HG02870 (cell line): ENCODE measurements around the gene SLC22A8.
"Not testable (repeated sequence)": the region's sequence is repeated elsewhere in the genome, so short reads cannot be mapped to it uniquely, and the experiment has no call there.

Experiments
- ATAC-seq: cut with Tn5 transposase; IDR thresholded peaks from one replicate; pipeline ENCODE4 v1.9.1; 2021; ENCODE audit warnings: mild to moderate bottlenecking, moderate library complexity; ENCODE audit not compliant: unreplicated experiment

The SLC22A8 gene

DNA sequence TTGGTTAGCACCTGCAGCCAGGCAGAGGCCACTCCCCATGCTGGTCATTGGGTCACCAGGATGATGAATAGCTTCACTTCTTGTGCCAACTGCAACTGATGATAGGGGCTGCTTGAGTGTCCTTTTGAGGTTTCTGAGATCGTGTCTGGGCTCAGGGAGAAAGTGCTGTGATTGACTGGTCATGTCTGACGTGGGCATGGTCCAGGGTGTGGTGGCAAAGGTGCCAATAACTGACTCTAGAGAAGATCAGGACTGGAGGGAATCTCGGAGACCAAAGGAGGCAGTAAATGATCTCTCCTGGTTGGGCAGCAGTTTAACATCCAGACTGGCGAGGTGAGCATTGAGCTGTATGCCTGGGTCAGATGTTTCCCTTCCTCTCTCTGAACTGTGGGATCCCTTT lies 20.9 kb downstream of the SLC22A8 start:
- no peak for ATAC-seq

DNA sequence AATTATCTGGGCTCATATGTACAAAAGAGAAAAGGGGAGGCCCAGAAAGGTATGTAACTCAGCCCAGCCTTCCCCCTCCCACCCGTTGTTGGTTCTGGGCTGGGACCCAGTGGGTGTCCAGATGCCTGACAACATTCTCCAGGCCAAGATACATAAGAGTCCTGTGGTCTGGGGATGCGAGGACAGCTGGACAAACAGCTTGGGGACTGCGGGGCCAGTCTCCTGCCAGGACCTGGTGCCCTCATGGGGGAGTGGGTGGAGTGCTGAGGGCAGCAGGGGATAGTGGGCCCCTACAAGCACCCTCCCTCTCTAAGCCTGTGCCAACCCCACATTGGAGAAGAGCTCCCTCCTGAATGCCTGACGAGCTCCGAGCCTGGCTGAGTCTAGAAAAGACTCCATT lies 27.4 kb downstream of the SLC22A8 start:
- ATAC-seq = no peak

DNA sequence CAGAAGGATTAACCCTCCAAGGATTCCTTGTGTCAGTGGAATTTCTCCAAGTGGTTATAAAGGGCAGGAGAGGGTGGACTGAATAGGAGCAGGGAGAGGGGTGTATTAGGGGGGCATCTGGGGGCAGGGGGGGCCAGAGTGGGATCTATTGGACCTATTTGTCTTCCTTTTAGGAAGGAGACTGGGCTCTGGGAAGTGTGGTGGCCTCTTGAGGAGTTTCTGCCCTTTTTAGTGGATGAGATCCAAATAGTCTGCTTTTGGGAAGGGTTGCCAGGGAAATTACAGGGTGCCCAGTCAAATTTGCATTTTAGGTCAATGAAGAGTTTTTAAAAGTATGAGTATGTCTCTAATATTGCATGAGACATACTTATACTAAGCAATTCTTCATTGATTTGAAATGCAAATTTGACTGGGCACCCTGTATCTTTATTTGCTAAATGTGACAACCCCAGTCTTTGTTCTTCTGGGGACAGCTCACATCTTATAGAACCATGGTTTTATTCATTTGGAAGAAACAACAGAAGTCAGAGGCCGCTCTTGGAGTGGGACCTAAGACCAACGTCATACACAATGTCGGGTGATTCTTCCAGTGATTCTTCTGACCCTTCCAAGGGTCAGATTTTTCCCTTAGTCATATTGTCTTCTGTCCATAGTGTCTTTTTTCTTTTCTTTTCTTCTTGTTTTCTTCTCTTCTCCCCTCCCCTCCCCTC lies 30.4 kb downstream of the SLC22A8 start:
- no peak for ATAC-seq

DNA sequence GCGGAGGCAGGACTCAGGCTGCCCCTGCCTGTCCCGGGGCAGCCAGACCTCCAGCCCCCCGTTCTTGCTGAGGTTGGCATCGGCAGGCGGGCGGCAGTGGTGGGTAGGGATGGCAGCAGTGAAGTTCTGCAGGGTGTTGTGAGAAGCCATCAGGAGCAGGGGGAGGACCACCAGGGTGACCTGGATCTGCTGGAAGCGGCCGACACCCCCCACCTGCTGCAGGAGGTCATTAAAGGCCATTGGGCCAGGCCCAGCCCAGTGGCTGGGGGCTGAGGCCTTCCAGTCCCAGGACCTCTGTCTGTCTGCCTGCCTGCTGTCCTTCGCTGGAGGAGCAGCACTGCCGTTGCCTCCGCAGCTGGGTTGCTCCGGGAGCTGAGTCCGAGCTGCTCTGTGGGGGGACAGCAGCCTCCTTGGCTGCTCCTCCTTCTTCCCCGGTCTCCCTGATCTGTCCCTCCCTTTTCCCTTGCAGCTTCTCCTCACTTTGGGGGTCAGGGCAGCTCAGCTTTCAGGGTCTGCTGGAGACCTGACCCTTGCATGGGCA lies 31.1 kb downstream of the SLC22A8 start, which contains the start of gene SLC22A6:
Gene SLC22A6 (minus strand): TSS at position 517 of the 541 bp plus-strand sequence. CDS start 277 bp downstream, at position 240.
- no peak for ATAC-seq

DNA sequence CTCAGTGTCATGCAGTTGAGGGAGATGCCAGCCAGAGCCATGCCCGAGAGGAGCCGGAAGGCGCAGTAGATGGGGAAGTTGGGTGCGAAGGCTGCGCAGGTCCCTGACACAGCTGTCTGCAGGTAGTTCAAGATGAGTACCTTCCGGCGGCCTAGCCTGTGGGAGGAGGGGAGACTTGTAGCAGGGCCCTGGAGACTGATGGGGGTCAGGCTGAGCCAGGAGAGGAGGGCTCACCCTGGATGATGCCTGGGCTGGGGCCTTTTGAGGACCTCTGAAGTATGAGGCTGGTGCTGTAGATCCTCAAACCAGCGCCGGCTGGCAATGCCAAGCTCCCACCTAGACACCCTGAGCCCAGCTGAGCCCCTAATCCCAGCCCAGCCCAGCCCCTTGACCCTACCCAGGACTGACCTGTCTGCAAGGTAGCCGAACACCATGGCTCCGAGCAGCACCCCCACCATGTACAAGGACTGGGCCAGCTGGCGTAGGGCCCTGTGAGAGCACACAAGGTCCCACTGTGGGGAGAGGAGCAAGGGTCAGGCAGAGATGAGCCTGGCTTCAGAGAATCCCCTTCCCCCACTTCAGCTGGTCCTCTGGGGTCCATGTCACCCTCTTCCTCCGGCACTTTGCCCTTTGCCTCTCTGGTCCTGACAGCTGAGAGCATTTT lies 32.0 kb downstream of the SLC22A8 start:
- ATAC-seq = no peak

DNA sequence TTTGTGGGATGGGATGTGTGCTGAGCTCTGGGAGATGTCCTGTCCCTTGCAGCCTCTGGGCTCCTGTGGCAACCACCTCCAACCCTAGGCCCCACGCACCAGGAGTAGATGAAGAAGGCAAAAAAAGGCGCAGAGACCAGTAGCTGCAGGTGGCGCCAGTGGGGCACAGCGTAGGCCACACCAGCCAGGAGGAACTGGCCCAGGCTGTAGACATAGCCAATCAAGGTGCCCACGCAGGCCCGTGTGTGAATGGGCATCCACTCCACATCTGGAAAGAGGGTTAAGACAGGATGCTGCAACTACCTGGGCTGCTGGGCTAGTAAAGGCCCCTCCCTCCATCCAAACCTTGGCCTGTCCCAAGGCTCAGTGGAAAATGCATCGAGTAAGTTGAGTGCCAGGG lies 33.9 kb downstream of the SLC22A8 start:
- ATAC-seq = no peak

DNA sequence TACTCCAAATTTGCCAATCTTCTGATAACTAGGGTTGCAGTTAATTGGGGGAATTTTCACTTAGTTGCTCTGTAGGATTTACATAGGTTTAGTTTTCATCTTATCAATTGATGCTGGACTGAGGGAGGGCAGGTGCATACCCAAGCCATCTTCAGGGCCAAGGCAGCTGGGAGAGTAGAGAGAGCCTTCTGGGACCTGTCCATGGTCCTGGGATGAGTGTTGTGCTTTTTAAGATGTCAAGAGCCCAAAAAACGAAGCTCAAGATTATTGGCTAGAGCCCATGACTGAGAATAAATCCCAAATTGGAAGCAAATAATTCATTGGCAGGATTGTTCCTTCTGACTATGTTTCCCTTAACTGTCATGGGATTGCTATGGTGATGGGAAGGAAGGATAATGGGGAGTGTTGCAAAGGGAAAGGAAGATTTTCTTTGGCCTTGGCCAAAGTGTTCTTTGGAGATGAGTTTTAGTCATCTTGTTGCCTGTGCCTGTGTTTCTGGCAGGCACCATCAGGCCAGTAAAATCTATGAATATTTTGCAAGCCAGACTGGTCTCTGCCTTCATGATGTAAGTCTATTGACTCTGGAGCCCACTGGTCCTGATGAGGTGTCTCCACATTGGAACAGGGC lies 35.4 kb downstream of the SLC22A8 start:
- ATAC-seq = no peak

DNA sequence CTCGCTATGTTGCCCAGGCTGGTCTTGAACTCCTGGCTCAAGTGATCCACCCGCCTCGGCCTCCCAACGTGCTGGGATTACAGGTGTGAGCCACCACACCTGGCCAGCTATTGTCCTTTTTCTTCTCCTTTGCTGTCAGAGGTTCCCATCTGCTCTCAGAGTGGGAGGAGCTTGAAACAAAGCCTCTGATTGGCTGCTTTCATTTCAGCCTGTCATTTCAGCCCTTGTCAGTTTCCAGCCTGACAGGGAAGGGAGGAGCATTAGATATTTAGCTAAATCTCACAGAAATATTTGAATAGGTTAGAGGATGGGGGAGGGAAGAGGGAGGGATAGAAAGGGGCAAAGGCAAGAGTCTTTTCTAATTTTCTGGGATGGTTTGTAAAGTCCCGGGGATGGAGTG lies 39.5 kb downstream of the SLC22A8 start:
- ATAC-seq = no peak

DNA sequence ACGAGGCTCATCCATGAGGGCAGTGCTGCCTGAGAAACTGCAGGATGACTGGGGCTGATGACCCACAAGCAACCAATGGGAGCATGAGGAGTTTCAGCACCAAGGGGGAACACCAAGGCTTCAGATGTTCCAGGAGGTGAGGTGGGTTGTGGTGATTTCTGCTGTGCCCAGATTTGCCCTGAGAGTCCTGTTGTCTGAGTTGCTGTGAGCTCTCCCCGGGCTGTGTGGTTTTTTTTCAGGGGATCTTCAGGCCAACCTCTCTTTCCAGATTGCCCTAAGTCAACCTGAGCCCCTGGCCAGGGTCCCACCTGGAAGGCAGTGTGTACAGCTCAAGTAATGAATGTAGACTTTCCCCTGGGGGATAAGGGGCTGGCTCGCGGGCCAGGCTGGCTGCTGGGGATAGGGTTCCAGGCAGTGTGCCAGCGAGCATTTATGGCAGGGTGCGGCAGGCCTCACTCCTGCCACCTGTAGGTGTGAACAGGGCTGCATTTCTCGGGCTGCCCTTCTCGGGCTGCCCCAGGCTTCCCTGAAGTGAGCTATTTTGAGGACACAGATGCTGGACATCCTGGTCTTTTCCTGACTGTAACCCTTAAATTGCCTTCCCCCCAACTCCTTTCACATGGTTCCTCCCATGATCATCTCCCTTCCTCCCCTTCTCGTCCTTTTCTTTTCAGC lies 40.7 kb downstream of the SLC22A8 start:
- ATAC-seq = no peak

DNA sequence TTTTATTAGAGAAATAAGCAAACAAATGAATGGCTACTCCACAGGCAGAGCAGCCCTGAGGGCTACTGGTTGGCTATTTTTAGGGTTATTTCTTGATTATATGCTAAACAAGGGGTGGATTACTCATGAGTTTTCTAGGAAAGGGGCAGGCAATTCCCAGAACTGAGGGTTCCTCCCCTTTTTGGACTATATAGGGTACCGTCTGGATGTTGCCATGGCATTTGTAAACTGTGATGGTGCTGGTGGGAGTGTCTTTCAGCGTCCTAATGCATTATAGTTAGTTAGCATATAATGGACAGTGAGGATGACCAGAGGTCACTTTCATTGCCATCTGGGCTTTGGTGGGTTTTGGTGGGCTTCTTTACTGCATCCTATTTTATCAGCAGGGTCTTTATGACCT lies 50.1 kb downstream of the SLC22A8 start:
- no peak for ATAC-seq

DNA sequence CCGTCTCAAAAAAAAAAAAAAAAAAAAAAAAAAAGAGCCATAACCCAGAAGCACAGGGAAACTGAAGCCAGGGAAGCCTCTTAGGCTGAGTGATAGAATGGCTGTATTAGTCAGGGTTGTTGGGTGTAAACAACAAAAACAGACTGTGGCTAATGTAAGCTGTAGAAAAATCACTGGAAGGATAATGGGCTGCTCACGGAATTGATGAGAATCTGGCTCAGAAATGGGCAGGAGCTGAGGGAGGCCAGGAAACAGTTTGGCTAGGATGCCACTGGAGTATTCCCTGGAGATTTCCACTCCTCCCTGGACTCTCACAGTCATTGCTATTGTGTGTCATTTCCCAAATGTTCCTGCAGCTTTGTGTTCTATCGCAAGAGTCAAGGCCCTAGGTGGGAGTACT lies 53.2 kb downstream of the SLC22A8 start:
- ATAC-seq = no peak

DNA sequence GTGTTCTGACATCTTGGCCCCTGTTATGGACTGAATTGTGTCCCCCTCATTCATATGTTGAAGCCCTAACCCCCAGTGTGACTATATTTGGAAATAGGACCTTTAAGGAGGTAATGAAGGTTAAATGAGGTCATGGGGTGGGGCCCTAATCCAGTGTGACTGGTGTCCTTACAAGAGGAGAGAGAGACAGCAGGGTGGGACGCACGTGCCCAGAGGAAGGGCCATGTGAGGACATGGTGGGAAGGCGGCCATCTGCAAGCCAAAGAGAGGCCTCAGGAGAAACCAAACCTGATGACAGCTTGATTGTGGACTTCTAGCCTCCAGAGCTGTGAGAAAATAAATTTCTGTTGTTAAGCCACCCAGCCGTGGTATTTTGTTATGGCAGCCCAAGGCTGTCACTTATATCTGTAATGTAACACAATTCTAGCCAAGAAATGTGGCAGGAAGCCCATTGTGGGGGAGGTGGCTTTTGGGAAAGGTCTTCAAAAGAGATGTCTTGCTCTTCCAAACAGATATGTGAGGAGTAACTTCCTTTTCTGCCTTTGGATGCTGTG lies 54.5 kb downstream of the SLC22A8 start:
- no peak for ATAC-seq

DNA sequence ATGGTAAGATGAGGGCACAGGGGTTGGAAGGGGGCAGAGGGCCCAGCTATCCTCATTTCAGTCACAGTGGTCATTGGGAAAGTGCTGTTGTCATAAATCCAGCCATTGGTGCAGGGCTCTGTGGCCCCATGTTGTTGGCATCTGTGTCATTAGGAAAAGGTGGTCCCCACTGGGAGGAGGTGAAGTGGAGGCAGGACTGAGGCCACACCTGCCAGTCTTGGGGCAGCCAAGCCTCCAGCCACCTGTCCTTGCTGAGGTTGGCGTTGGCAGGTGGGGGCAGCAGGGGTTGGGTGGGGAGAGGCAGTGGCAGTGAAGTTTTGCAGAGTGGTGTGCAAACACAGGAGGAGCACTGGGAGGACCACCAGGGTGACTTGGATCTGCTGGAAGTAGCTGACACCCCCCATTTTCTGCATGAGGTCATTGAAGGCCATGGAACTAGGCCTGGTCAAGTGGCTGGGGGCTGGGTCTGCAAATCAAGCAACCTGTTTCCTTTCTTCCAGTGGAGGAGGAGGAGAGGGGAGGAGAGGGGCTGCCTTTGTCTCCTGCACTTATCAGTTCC lies 56.1 kb downstream of the SLC22A8 start:
- no peak for ATAC-seq

DNA sequence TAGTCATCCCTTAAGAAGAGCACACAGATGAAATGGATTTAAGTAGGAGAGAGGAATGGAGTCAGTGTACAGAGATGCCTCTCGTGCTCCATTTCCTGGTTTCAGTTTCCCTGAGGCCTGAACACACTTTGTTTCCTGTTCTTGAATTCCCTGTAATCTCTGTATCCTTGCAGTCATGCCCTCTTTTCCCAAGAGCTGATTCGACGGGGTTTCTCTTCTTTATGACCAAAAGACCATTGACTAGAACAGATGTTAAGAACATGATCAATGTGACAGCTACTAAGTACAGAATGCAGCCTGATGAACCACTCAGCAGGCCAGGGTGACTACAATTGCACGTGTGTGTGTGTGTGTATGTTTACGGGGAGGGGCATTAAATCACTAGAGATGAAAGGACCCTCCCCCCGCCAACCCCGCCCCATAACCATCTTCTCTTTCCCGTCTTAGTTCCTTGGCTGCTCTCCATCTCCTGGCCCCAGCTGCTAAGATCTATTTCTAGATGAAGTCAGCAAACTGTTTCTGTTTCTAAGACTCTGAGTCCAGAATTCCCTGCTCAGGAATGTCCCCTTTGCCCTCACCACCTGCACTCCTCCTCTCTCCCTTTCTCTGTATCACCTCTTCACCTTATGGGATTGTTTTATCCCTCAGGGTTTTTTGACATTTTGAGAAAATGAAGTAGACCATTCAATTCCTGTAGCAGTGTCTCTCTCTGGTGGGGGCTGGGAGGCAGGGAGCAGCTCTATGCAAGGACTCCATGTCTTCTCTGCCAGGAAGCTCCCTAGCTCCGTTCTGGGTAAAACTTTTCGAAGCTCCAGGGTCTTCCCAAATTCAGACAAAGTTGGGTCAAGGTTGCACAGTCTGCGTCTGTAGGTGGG lies 56.9 kb downstream of the SLC22A8 start:
- ATAC-seq = no peak

DNA sequence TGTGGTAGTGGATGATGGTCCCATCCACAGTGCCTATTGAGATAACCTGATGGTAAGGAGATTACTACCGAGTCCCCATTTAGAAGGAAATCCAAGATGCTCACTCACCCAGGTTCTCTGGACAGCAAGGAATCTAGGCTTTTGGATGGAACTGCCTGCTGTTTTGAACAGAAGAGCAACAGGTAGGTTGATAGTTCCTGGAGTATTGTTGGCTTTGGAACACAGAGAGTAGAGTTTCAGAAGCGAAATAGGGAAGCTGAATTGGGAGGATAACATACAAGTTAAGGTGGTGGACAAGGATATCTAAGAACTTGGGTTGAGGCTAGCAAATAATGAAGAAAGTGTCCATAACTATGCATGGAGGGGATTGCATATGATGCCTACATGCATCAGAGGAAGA lies 58.5 kb downstream of the SLC22A8 start:
- ATAC-seq = no peak

DNA sequence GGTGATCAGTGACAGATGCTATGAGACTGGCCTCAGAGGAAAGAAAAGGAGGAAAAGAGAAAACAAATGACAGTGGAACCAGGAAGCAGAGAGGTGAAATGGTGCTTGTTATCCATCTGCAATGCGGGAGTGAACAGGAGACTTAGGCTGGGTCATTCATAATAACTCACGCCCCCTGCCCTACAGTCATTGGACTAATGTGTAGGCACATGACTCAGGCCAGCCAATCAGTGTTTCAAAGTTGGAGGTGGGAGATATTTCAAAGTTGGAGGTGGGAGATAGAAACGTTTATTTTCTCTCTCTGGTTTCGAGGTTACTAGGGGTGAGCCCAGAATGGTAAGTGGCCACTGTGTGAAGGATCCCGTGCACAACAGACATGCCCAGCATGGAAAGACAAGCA lies 61.2 kb downstream of the SLC22A8 start:
- ATAC-seq = no peak

DNA sequence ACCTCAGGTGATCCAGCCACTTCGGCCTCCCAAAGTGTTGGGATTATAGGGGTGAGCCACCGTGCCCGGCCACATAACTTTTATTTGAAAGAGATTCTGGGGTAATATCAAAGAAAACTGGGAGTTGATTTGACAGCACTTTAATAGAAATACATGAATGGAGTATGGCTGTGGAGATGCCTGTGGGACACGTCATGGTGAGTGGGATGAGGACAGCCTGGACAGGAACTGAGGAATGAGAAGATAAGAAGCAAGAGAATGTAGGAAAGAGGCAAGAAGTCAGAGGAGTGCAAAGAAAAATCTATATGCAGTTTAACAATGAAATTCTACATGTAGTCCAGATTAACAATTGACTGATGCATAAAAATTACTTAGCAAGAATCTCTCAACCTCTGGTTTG lies 61.8 kb downstream of the SLC22A8 start:
- no peak for ATAC-seq

DNA sequence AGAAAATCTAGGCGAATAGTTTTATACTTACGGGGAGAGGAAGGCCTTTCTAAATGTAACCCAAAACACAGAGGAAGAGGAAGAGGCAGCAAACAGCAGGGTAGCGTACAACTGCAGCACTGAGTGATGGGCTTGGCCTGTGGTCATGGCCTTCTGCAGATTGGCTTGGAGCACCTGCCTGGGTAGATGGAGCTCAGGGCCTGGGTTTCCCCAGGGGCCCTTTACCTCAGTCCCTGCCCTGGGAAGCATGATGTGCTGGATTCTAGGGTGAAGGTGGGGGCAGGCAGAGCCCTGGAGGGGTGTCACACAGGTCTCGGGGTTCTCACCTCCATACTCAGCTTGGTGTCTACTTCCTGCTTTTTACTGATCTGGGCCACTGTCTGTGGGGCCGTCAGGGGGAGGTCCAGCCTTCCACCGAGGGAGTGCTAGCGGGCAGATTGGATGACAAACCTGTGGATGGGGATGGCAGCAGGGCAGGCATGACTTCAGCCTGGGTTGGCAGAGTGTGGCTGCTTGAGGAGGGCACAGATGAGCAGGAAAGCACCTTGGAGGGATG lies 66.8 kb downstream of the SLC22A8 start:
- ATAC-seq = no peak

DNA sequence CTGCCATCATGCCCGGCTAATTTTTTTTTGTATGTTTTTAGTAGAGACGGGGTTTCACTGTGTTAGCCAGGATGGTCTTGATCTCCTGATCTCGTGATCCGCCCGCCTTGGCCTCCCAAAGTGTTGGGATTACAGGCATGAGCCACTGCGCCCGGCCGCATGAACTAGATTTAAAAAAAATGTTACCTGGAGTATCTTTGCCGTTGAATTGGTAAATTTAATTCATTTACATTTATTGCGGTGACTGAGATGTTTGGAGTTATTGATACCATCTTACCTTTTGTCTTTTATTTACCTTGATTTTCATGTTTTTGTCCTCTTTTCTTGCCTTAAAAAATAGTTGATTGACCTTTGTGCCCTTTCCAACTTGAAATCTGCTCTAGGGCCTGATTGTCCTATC lies 70.1 kb downstream of the SLC22A8 start:
- not testable (repeated sequence) for ATAC-seq
